ENCODE measurements around the gene USO1. TPM values are rescaled to one million over a fixed set of nuclear protein-coding genes. Genes with fewer than 3 reads are reported as not detected.
"Not testable (repeated sequence)": the region's sequence is repeated elsewhere in the genome, so short reads cannot be mapped to it uniquely, and the experiment has no call there.

USO1 gene
- total and polyA plus RNA-seq, 4 donors: 39.0 to 84.2 (median 61.8) TPM

GRCh38 chr4:75686346-75686745 lies 38.0 kb upstream of the USO1 start:
- Histone ChIP-seq H3K27me3 (ENCODE audit: control insufficient read depth, insufficient read depth, low read length) (no peaks in the 10 kb centered on the region), H3K9me3 (ENCODE audit: control insufficient read depth, insufficient read depth, low read length) (no peaks in the 10 kb centered on the region), H3K4me3 (ENCODE audit: low read depth, low read length) (no peak overlapping the region), H3K4me1 (ENCODE audit: control insufficient read depth, insufficient read depth, low read length) (no peaks in the 10 kb centered on the region), H3K36me3 (ENCODE audit: control insufficient read depth, insufficient read depth, low read length) (peaks cover 6% of the 10 kb centered on the region), H3K27ac (ENCODE audit: low read depth, low read length) (no peak overlapping the region)
- DNase-seq (ENCODE audit: low read depth in 4 of 6, low spot score in 6 of 6): no peak
- no CpG with 5 or more reads among the region's 3 CpGs for WGBS (ENCODE audit: insufficient coverage)

- not testable (repeated sequence) for H3K4me1 ChIP-seq (ENCODE audit: control insufficient read depth, insufficient read depth, low read length); DNase-seq (ENCODE audit: low read depth in 4 of 6, low spot score in 6 of 6); H3K27me3 ChIP-seq (ENCODE audit: control insufficient read depth, insufficient read depth, low read length); H3K27ac ChIP-seq (ENCODE audit: low read depth, low read length); H3K36me3 ChIP-seq (ENCODE audit: control insufficient read depth, insufficient read depth, low read length); H3K9me3 ChIP-seq (ENCODE audit: control insufficient read depth, insufficient read depth, low read length); H3K4me3 ChIP-seq (ENCODE audit: low read depth, low read length)
- WGBS (ENCODE audit: insufficient coverage): no CpG with 5 or more reads among the region's 1 CpG
Measured at GRCh38 chr4:75687125-75687524, 37.3 kb upstream of the USO1 start.

GRCh38 chr4:75692066-75692465 lies 32.3 kb upstream of the USO1 start:
- H3K27ac ChIP-seq (ENCODE audit: low read depth, low read length); H3K27me3 ChIP-seq (ENCODE audit: control insufficient read depth, insufficient read depth, low read length); DNase-seq (ENCODE audit: low read depth in 4 of 6, low spot score in 6 of 6); H3K4me1 ChIP-seq (ENCODE audit: control insufficient read depth, insufficient read depth, low read length); H3K4me3 ChIP-seq (ENCODE audit: low read depth, low read length); H3K9me3 ChIP-seq (ENCODE audit: control insufficient read depth, insufficient read depth, low read length): not testable (repeated sequence)
- 98% methylated on average over 5 of the region's 5 CpGs for WGBS (ENCODE audit: insufficient coverage)
- H3K36me3 ChIP-seq (ENCODE audit: control insufficient read depth, insufficient read depth, low read length): peaks cover 15% of the 10 kb centered on the region

- H3K9me3 ChIP-seq (ENCODE audit: control insufficient read depth, insufficient read depth, low read length): no peaks in the 10 kb centered on the region
- no peaks in the 10 kb centered on the region for H3K27me3 ChIP-seq (ENCODE audit: control insufficient read depth, insufficient read depth, low read length)
- no peak overlapping the region for H3K4me3 ChIP-seq (ENCODE audit: low read depth, low read length)
- no CpG with 5 or more reads among the region's 3 CpGs for WGBS (ENCODE audit: insufficient coverage)
- H3K27ac ChIP-seq (ENCODE audit: low read depth, low read length): no peak overlapping the region
- H3K36me3 ChIP-seq (ENCODE audit: control insufficient read depth, insufficient read depth, low read length): peaks cover 9% of the 10 kb centered on the region
- no peak for DNase-seq (ENCODE audit: low read depth in 4 of 6, low spot score in 6 of 6)
- H3K4me1 ChIP-seq (ENCODE audit: control insufficient read depth, insufficient read depth, low read length): no peaks in the 10 kb centered on the region
Measured at GRCh38 chr4:75696071-75696470, 28.3 kb upstream of the USO1 start.

- no peak for DNase-seq (ENCODE audit: low read depth in 4 of 6, low spot score in 6 of 6)
- Histone ChIP-seq H3K4me3 (ENCODE audit: low read depth, low read length) (no peak overlapping the region), H3K27ac (ENCODE audit: low read depth, low read length) (no peak overlapping the region), H3K36me3 (ENCODE audit: control insufficient read depth, insufficient read depth, low read length) (peaks cover 9% of the 10 kb centered on the region), H3K27me3 (ENCODE audit: control insufficient read depth, insufficient read depth, low read length) (no peaks in the 10 kb centered on the region), H3K4me1 (ENCODE audit: control insufficient read depth, insufficient read depth, low read length) (no peaks in the 10 kb centered on the region), H3K9me3 (ENCODE audit: control insufficient read depth, insufficient read depth, low read length) (no peaks in the 10 kb centered on the region)
- WGBS (ENCODE audit: insufficient coverage): 90% methylated on average over 3 of the region's 3 CpGs
Measured at GRCh38 chr4:75696581-75696980, 27.8 kb upstream of the USO1 start.

GRCh38 chr4:75698162-75698962 lies 26.0 kb upstream of the USO1 start:
- Histone ChIP-seq H3K27ac (ENCODE audit: low read depth, low read length) (no peak overlapping the region), H3K9me3 (ENCODE audit: control insufficient read depth, insufficient read depth, low read length) (no peaks in the 10 kb centered on the region), H3K36me3 (ENCODE audit: control insufficient read depth, insufficient read depth, low read length) (peaks cover 9% of the 10 kb centered on the region), H3K4me1 (ENCODE audit: control insufficient read depth, insufficient read depth, low read length) (no peaks in the 10 kb centered on the region), H3K27me3 (ENCODE audit: control insufficient read depth, insufficient read depth, low read length) (no peaks in the 10 kb centered on the region), H3K4me3 (ENCODE audit: low read depth, low read length) (no peak overlapping the region)
- DNase-seq (ENCODE audit: low read depth in 4 of 6, low spot score in 6 of 6): no peak
- 73% methylated on average over 5 of the region's 6 CpGs for WGBS (ENCODE audit: insufficient coverage)

- no peak for DNase-seq (ENCODE audit: low read depth in 4 of 6, low spot score in 6 of 6)
- Histone ChIP-seq H3K4me3 (ENCODE audit: low read depth, low read length) (no peak overlapping the region), H3K36me3 (ENCODE audit: control insufficient read depth, insufficient read depth, low read length) (peaks cover 9% of the 10 kb centered on the region), H3K27ac (ENCODE audit: low read depth, low read length) (no peak overlapping the region), H3K9me3 (ENCODE audit: control insufficient read depth, insufficient read depth, low read length) (no peaks in the 10 kb centered on the region), H3K4me1 (ENCODE audit: control insufficient read depth, insufficient read depth, low read length) (no peaks in the 10 kb centered on the region), H3K27me3 (ENCODE audit: control insufficient read depth, insufficient read depth, low read length) (no peaks in the 10 kb centered on the region)
- 54% methylated on average over 2 of the region's 2 CpGs for WGBS (ENCODE audit: insufficient coverage)
Measured at GRCh38 chr4:75698963-75699228, 25.5 kb upstream of the USO1 start.

GRCh38 chr4:75699299-75699698 lies 25.1 kb upstream of the USO1 start:
- Histone ChIP-seq H3K9me3 (ENCODE audit: control insufficient read depth, insufficient read depth, low read length) (no peaks in the 10 kb centered on the region), H3K4me3 (ENCODE audit: low read depth, low read length) (no peak overlapping the region), H3K27me3 (ENCODE audit: control insufficient read depth, insufficient read depth, low read length) (no peaks in the 10 kb centered on the region), H3K4me1 (ENCODE audit: control insufficient read depth, insufficient read depth, low read length) (no peaks in the 10 kb centered on the region), H3K36me3 (ENCODE audit: control insufficient read depth, insufficient read depth, low read length) (peaks cover 7% of the 10 kb centered on the region), H3K27ac (ENCODE audit: low read depth, low read length) (no peak overlapping the region)
- WGBS (ENCODE audit: insufficient coverage): no CpG with 5 or more reads among the region's 1 CpG
- no peak for DNase-seq (ENCODE audit: low read depth in 4 of 6, low spot score in 6 of 6)

GRCh38 chr4:75702919-75703411 lies 21.4 kb upstream of the USO1 start:
- Histone ChIP-seq H3K9me3 (ENCODE audit: control insufficient read depth, insufficient read depth, low read length) (no peaks in the 10 kb centered on the region), H3K27me3 (ENCODE audit: control insufficient read depth, insufficient read depth, low read length) (no peaks in the 10 kb centered on the region), H3K27ac (ENCODE audit: low read depth, low read length) (no peak overlapping the region), H3K4me1 (ENCODE audit: control insufficient read depth, insufficient read depth, low read length) (no peaks in the 10 kb centered on the region), H3K4me3 (ENCODE audit: low read depth, low read length) (no peak overlapping the region), H3K36me3 (ENCODE audit: control insufficient read depth, insufficient read depth, low read length) (peaks cover 3% of the 10 kb centered on the region)
- no peak for DNase-seq (ENCODE audit: low read depth in 4 of 6, low spot score in 6 of 6)
- 75% methylated on average over 2 of the region's 4 CpGs for WGBS (ENCODE audit: insufficient coverage)

GRCh38 chr4:75705198-75705977 lies 19.0 kb upstream of the USO1 start:
- Histone ChIP-seq H3K9me3 (ENCODE audit: control insufficient read depth, insufficient read depth, low read length) (no peaks in the 10 kb centered on the region), H3K4me3 (ENCODE audit: low read depth, low read length) (no peak overlapping the region), H3K27ac (ENCODE audit: low read depth, low read length) (no peak overlapping the region), H3K36me3 (ENCODE audit: control insufficient read depth, insufficient read depth, low read length) (peaks cover 3% of the 10 kb centered on the region), H3K4me1 (ENCODE audit: control insufficient read depth, insufficient read depth, low read length) (no peaks in the 10 kb centered on the region), H3K27me3 (ENCODE audit: control insufficient read depth, insufficient read depth, low read length) (no peaks in the 10 kb centered on the region)
- no peak for DNase-seq (ENCODE audit: low read depth in 4 of 6, low spot score in 6 of 6)
- 74% methylated on average over 4 of the region's 6 CpGs for WGBS (ENCODE audit: insufficient coverage)

All from spinal cord (tissue), 10 donors.